ENCODE measurements around the gene NEDD4L.

Gene NEDD4L

DNA sequence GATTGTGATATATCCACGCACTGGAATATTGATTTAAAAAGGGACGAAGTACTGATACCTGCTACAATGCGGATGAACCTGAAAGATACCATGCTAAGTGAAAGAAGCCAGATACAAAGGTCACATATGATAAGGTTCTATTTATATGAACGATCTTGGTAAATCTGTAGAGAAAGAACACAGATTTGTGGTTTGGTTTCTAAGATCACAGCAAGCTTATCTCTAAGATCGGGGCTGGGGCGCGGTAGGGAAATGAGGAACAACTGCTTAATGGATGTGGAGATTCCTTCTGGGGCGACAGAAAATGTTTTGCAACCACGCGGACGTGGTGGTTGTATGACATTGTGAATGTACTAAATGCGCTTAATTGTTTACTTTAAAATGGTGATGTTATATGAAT is 60.1 kb downstream of the NEDD4L start:
- intact Hi-C loops (cut with DNase I) = no loop called here
- DNase-seq = no peak

DNA sequence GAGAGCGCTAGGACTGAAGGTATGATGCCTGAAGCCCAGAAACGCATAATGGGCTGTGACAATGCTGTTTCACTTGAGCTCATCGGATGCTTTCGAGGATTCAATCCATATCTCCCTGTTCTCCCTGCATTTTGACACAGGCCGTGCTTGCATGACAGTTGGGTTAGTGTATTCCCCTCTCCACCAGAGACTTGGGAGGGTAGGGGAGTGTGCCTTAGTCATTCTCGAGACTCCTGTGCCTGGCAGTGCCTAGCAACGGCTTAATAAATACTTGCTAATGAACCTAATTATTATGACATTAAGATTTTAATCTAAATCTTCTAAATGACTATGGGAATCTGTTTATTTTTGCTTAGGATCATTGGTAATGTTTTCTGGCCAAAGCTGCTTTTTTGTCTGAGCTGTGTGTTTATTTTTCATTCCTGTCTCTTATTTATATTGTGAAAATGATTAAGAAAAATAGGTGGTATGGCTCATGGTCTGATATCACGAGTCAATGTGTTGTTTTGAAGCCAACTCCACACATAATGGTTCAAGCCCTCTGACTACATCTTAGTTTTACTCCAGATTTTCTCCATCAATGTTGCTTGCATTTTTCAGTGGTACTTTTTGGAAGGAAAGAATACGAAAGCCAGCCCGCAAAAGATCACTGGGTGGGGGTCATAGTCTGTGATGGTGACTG is 61.3 kb downstream of the NEDD4L start:
- intact Hi-C loops (cut with DNase I) = no loop called here

DNA sequence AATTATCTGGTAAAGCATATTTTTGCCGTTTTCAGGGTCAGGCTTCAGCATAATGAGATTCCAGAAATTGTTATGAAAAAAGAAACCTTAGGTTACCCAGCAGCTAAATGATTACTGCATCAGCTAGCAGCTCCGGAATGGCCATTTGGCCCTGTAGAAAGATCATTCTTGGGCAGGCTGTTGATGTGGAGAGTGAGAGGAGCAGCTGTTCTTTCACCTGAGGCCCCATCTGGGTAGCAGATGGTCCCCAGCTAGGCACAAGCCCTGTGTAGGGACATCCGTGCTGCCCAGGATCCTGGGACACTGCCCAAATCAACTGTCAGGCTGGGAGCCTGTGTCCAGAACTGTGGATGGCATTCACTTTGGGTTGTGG is 61.8 kb downstream of the NEDD4L start:
- intact Hi-C loops (cut with DNase I) = no loop called here
- no peak for DNase-seq

More for the DNA sequence above, 61.3 kb downstream of the NEDD4L start:
- DNase-seq = peak in 4 of 42 donors; percentile 17 to 41 (median 25)

DNA sequence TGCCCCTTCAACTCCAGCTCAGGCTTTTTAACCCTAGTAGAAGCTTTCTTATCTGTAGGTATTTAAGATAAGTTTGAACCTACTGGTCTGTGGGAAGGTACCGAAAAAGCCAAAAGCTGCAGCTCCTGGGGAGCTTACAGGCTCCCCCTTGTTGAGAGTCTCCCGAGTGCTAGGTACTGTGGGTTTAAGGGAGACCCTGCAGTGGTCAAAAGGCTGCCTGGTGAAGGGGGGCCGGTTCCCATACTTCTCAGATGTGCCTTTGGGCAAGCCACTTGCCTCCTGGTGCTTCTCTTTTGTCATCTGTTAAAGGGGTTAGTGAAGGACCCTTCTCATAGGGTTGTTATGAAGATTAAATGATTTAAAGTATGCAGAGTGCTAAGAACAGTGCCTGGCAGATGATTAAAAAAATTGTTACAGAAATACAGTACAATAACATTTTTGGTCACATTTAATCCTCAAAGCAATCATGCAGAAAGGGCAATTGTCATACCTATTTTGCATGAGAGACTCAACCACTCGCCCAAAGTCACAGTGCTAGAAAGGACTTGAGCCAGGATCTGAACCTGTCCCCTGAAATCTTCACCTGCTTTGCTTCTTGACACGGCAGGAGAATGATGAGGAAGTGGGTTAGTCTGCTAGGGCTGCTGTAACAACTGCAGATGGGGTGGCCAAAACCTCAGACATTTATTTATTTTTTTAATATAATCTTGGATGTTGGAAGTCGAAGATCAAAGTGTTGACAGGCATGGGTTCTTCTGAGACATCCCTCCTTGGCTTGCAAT is 62.5 kb downstream of the NEDD4L start:
- DNase-seq = no peak
- intact Hi-C loops (cut with DNase I) = no loop called here

DNA sequence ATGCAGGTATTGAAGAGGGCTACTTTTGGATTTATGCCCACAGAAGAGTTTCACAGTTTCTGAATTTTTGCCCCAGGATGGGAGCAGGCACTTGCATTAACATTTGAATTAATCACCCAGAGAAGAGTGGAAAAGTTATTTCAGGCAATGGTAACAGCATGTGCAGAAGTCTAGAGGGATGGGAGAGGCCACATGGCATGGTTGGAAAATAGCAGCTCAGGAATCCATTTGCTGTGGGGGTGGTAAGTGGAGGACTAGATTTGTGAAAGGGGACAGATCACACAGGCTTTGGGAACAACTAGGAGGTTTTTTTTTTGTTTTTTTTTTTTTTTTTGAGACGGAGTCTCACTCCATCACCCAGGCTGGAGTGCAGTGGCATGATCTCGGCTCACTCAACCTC is 65.2 kb downstream of the NEDD4L start:
- intact Hi-C loops (cut with DNase I) = no loop called here

DNA sequence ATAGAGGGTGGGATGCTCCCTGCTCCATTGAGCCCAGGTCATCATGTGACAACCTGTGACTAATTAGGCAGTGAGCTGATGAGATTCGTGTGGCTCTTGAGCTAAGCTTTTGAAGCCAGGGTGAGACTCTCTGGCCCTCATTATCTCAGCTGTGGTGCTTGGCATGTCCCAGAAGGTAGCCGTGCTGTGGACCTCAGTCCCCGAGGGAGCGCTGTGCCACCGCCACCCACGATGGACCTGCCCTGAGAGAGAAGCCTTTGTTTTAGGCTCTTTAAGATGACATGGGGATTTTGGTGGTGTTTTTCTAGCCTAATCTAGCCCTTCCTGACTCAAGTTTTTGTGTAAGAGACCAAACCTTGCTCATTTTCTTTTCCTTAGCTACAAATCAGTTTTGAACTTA is 66.4 kb downstream of the NEDD4L start:
- intact Hi-C loops (cut with DNase I) = no loop called here
- no peak for DNase-seq

More for the DNA sequence above, 65.2 kb downstream of the NEDD4L start:
- no peak for DNase-seq

DNA sequence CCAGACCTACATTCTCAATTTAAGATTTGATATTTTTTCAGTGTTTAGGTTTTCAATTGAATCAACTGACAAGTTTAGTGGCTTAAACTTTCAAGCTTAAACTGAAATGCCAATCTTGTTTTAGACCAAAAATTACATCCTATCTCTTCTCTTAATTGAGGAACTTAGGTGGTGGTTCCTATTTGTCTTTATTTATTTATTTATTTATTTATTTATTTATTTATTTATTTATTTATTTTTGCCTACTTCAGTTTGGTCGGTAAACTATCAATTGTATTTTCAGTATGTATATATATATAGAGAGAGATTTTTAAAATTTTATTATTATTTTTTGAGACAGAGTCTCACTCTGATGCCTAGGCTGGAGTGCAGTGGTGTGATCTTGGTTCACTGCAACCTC is 68.1 kb downstream of the NEDD4L start:
- intact Hi-C loops (cut with DNase I) = no loop called here
- DNase-seq = no peak

DNA sequence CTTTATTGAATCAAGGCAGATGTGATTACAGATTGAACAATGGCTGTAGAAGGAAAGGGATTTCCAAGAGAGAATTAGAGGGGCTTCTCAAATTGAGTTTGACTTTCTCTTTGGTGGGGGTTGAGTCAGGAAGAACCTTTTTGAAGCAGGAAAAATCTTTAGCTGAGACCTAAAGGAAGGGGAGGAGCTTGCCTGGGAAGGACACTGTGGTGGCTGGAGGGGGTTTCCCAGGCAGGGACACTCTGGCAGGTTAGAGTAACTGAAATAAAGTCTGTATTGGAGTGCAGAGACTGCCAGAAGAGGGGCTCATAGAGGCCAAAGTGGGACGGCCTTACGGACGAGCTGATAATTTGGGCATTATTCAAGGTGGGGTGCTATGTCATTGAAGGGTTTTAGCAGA is 69.3 kb downstream of the NEDD4L start:
- intact Hi-C loops (cut with DNase I) = no loop called here
- DNase-seq = no peak

DNA sequence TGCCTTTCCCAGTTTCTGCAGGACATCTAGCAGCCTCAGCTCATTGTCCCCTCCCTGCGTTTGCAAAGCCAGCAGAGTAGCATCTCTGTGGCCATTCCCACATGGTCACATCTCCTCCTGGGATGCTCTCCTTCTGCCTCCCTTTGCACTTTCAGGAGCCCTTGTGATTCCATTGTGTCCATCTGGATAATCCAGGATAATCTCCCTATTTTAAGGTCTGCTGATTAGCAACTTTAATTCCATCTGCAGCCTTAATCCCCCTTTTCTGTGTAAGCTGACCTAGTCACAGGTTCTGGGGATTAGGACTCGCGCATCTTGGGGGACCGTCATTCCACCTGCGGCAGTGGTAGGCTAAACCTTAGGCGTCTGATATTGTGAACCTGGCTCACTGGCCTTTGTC is 70.7 kb downstream of the NEDD4L start:
- no peak for DNase-seq
- intact Hi-C loops (cut with DNase I) = loop anchor here (5.0 kb wide), 1 partner anchor 227 kb away; no protein-coding TSS in a partner anchor

DNA sequence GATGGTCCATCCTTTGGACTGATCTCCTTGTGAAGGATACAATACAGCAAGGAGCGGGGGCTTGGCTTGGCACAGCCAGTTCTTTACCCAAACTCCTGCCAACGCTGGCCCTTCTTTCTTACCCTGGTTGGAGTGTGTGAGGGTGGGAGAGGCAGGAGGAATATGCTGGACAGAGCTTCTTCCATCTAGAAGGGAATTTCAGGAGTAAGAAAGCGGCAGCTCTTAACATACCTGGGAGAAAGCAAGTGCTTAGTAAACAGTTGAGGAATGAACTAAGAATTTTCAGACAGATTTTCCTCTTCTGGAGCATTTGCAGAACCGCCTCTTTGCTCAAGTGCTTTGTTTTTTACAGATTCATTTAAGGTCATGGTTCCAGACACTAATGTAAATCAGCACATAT is 72.8 kb downstream of the NEDD4L start:
- DNase-seq = no peak
- intact Hi-C loops (cut with DNase I) = loop anchor here (5.0 kb wide), 1 partner anchor 230 kb away; no protein-coding TSS in a partner anchor

DNA sequence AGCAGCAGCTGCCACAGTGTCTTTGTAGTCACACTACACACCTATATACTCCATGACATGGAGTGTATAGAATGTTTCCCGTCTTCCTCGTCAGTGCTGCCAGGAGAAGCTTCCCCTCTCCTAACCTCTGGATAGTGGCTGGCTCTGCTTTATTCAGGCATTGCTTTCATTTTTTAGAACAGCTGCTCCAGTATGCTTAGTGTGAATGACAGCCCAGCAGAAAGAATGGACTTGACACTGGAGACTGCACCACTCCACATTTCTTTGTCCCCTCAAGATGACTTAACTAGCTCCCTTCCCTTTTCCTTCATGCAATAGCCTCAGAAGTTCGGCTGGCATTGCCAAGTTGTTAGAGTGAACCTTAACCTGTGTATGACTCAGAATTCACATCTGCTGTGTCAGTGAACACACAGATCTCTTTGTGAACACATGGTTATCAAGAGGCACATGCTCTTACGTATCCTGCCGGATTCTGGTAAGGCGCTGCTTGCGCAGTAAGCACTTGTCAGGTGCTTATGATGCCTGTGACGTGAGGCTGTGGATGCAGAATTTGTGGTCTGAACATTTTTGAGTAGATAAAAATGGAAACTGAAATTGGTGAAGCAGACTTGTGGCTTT is 73.9 kb downstream of the NEDD4L start:
- DNase-seq = no peak
- intact Hi-C loops (cut with DNase I) = loop anchor here (5.0 kb wide), 1 partner anchor 231 kb away; no protein-coding TSS in a partner anchor

DNA sequence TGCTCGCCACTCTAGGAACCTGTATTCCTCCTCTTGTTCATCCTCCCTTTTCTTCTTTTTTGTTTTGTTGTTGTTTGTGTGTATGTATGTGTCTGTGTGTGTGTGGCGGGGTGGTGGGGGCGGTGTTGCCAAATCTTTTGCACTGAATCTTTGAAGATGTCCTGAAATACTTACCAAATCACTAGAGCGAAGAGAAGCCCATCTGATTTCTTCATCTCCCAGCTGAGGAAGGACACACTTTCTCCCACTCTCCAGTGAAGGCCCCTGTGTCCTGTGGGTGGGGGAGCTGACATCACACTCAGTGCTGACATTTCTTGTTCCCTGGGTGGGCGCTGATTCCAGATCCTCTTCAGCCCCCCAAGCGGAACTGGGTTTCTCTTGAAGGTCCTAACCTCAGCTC is 74.5 kb downstream of the NEDD4L start:
- intact Hi-C loops (cut with DNase I) = loop anchor here (5.0 kb wide), 1 partner anchor 231 kb away; no protein-coding TSS in a partner anchor
- no peak for DNase-seq

DNA sequence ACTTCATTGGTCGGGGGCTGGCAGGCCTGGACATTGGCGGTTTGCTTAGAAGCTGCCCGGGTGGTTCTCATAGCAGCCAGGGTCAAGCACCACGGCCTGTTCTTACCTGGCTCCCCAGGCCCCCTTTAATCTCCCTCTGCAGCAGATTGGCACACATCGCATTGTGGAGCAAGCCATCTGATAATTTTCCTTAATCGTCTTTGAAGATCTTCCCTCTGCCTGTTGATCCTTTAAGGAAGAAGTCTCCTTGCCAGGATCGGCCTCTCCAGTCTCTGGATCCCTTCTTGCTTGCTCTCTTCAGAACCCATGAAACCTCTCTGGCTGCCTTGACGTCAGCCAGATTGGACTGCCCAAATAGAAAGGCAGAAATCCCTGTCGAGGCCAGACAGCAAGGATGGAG is 75.8 kb downstream of the NEDD4L start:
- intact Hi-C loops (cut with DNase I) = loop anchor here (5.0 kb wide), 2 partner anchors 78 to 233 kb away; partner anchors contain the start of gene NEDD4L
- no peak for DNase-seq

DNA sequence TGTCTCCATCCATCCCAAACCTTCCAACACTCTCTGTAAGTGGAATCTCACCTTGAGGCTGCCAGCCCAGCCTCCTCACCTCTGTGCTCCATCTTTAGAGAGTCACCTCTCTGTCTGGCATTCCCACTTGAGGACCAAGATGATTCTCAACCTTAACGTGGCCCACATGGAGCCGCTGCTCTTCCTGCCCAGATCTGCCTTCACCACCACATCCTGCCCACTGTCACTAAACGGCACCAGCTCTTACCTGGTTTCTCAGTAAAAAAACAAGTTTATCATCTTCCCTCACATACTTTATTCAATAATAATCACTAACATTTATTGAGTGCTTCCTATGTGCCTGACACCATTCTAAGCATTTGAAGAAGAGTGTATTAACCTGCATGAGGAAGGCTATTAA is 80.4 kb downstream of the NEDD4L start:
- DNase-seq = no peak
- intact Hi-C loops (cut with DNase I) = loop anchor here (5.0 kb wide), 1 partner anchor 82 kb away; the partner anchor contains the start of gene NEDD4L

DNA sequence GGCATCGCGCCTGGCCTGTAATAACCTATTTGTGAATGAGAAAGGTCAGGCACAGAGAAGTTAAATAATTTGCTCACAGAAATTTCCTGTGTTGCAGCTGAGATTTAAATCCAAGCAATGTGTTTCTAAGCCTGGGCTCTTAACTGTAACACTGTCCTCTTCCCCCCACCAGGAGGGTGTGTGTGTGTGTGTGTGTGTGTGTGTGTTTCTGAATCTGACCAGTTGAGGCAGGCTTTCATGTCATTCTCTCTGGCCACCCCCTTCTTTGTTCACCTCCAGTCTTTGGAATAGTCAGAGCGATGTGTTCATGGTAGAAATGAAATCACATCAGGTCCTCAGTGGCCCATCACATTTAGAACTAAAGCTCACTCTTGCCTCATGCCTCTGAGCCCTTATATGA is 81.2 kb downstream of the NEDD4L start:
- intact Hi-C loops (cut with DNase I) = no loop called here

DNA sequence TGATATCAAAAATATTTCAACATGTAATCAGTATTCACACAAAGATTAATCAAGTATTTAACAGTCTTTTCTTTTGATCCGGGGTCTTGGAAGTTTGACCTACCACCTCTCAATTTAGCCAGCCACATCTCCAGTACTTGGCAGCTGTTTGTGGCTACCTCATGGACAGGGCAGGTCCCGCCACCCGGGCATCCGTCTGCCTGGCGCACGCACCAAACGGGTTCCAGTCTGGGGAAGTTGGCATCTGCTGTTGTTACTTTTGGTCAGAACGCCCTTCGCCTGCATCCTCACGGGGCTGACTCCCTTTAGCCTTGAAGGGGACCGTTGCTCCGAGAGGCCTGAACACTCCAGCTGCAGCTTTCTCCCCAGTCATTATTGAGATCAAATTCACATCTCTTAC is 81.7 kb downstream of the NEDD4L start:
- intact Hi-C loops (cut with DNase I) = no loop called here
- no peak for DNase-seq

More for the DNA sequence above, 81.2 kb downstream of the NEDD4L start:
- DNase-seq = no peak

DNA sequence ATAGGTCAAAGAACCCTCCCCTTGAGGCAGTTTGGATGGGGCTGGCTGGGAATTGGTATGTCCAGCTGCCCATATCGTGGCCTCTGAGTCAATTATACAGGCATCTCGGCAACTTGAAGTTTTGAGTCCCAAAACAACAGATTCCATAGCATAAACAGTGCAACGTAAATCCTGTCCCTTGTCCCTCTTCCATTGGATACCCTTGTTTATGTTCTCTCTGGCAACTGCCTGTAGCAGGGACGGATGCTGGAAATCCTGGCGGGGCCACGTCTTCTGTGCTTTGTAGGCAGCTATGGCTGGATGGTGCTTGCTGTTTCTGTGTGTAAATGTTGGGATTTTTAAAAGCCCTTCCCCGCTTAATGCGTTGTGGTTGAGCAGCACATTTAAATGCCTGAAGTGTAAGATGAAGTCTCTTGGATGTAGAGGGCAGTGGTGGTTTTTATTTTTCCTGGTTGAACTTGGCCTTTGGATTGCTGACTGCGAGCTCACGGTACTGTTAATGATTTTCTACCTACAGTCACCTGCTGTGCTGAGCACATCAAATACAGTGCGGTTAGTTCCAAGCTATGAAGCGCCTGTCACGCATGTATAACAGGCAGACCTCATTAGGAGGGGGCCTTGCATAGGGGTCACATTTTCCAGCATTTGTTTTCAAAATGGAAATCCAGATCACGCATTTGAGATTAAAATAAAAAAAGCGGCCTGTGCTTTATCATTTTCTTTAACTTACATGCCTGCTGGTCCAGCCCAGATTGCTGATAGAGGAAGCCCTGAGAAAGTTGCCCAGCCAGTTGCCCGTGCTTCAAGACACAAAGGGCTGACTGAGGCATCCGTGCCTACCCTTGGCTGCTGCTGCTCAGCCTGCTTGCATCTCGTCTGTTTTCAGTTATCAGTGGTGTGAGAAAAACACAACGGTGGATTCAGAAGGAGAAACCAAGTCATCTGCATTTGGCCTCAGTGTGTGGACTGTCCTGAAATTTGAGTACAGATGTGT is 84.7 kb downstream of the NEDD4L start:
- intact Hi-C loops (cut with DNase I) = no loop called here
- DNase-seq = no peak

DNA sequence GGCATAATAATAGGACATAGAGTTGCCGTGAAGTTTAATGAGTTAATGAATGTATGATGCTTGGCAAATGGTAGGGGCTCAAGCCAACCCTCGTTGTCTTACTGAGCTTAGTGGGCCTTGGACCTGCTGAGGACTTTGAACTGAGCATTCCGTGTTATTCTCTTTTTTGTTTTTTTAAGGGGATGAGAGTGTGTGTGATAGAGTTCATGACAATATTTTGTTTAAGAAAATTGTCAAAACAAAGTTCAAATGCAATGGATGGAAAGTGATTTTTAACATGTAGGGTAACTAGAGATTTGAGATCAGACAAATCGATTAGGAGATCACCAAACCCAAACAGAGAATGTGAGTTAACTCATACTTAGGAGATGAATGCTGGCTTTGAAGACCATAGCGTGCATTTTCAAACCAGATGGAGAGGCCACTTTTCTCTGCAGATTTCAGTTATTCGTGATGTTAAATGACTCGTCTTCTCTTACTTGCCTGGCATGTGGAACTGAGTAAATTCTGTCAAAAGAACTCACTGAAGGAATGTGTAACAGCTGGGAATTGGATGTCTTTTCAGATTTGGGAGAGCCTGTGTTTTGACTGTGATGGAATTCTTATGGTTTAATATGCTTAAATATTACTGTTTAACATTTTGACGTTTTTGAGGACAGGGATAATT is 88.7 kb downstream of the NEDD4L start:
- no peak for DNase-seq
- intact Hi-C loops (cut with DNase I) = no loop called here

All from head of caudate nucleus (tissue), 42 donors.